Measurements from ENCODE around the gene GPR15LG. TPM values are rescaled to one million over a fixed set of nuclear protein-coding genes. Genes with fewer than 3 reads are reported as not detected.

The GPR15LG gene
- total and polyA plus RNA-seq, 7 experiments from 2014 or later, result not detected

DNA sequence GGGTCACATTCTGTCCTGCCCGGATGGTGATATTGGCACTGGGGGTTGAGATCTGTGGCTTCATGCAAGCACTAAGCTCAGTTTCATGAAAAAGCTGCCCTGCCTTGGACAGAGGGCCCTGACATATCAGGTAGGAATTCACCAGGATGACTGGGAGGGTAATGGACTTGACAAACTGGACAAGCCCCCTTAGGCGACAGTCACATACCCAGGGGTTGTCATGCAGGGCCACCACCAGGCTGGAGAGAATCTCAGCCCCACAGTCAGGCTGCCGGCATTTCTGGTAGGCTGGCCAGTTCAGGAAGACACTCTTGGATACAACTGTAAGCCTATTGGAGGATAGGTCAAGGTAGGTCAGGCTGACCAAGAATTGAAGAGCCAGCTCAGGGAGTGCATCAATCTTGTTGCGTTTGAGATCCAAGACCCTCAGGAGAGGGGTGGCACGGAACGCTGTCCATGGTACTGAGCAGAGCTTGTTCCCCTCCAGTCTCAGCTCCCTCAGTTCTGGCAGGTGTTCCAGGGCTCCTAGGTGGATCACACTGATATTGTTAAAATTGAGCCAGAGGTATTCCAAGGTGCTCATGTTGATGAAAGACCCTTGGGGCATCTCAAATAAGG is 50.9 kb downstream of the GPR15LG start:
- Mint-ChIP-seq H3K4me3 (no peak overlapping the region), H3K27me3 (peaks cover 6 to 45% (median 27%) of the 10 kb centered on the region in 5 donors), H3K9me3 (peaks cover 0 to 2% (median 0%) of the 10 kb centered on the region in 11 donors), H3K4me1 (no peaks in the 10 kb centered on the region), H3K27ac (no peak overlapping the region), H3K36me3 (no peaks in the 10 kb centered on the region)
- H3K4me1 ChIP-seq (ENCODE audit: control insufficient read depth in 2 of 2, insufficient read depth in 2 of 2, low read length in 2 of 2), result no peaks in the 10 kb centered on the region
- no peak for DNase-seq
- intact Hi-C loops (cut with micrococcal nuclease), result no loop called here
- POLR2A ChIA-PET, result no interaction called here
- CTCF ChIA-PET, result interaction anchor here (0.7 kb wide), 1 partner anchor 213 kb away, joined by 3 read pairs; no protein-coding TSS in a partner anchor
- H3K27me3 ChIP-seq (ENCODE audit: control insufficient read depth in 2 of 2, insufficient read depth in 2 of 2, low read length in 2 of 2), result peaks cover 0 to 2% of the 10 kb centered on the region in 2 donors
- ATAC-seq, result no peak
- no peak overlapping the region for H3K27ac ChIP-seq (ENCODE audit: low read depth, low read length)
- H3K36me3 ChIP-seq (ENCODE audit: control insufficient read depth in 2 of 3, insufficient read depth in 3 of 3, low read length in 3 of 3), result no peaks in the 10 kb centered on the region
- no peak overlapping the region for H3K4me3 ChIP-seq (ENCODE audit: low read length)
- no peaks in the 10 kb centered on the region for H3K9me3 ChIP-seq (ENCODE audit: control insufficient read depth in 2 of 3, low read length in 3 of 3)

DNA sequence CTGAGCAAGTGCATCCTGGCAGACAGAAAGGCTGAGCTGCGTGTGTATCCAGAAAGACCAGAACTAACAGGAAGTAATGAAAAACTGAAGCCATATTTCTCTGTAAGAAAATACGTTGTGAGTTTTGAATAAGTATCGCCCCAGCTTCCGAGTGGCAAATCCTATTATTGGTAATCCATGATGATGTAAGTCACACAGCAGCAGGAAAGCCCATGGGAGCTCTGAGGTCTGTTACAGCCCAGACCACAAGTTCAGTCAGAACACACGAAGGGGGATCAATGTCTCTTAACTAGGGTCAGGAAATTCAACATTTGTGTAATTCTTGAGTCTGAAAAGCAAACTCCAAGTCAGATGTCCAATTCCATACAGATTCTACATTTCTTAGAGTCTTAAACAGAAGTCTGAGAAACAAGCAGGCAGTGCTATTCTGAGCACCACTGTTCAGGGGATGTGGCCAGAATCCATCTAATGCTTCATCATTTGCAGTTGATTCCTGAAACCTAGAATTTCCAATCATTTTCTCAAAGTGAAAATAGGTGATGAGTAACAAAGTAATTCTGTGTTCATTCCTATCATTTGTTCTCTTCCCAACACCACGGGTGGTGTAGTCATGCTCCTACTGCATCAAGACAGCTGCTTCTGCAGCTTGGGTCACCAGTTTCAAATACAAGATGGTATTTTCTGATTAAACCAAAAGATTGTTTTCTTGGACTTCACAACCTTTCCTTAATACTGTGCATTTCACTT is 52.0 kb downstream of the GPR15LG start, which contains the start of gene LRIT2:
Gene LRIT2, minus strand, starts transcription at position 118 of the 747 bp plus-strand sequence. Its CDS starts 24 bp downstream, at position 94.
- H3K27me3 Mint-ChIP-seq, result peaks cover 8 to 42% (median 27%) of the 10 kb centered on the region in 5 donors
- DNase-seq, result no peak
- H3K27ac ChIP-seq (ENCODE audit: low read depth, low read length), result no peak within 1 kb of the TSS
- H3K9me3 ChIP-seq (ENCODE audit: control insufficient read depth in 2 of 3, low read length in 3 of 3), result no peaks in the 10 kb centered on the region
- peaks cover 0 to 2% of the 10 kb centered on the region in 2 donors for H3K27me3 ChIP-seq (ENCODE audit: control insufficient read depth in 2 of 2, insufficient read depth in 2 of 2, low read length in 2 of 2)
- POLR2A ChIA-PET, result no interaction called here
- ATAC-seq, result no peak
- H3K4me3 ChIP-seq (ENCODE audit: low read length), result no peak within 1 kb of the TSS
- H3K36me3 ChIP-seq (ENCODE audit: control insufficient read depth in 2 of 3, insufficient read depth in 3 of 3, low read length in 3 of 3), result no peaks in the 10 kb centered on the region
- no peak within 1 kb of the TSS for H3K27ac Mint-ChIP-seq
- H3K4me3 Mint-ChIP-seq, result no peak within 1 kb of the TSS
- no peaks in the 10 kb centered on the region for H3K4me1 ChIP-seq (ENCODE audit: control insufficient read depth in 2 of 2, insufficient read depth in 2 of 2, low read length in 2 of 2)
- intact Hi-C loops (cut with micrococcal nuclease), result no loop called here
- H3K9me3 Mint-ChIP-seq, result peaks cover 0 to 2% (median 0%) of the 10 kb centered on the region in 11 donors
- CTCF ChIA-PET, result no interaction called here
- H3K4me1 Mint-ChIP-seq, result no peaks in the 10 kb centered on the region
- no peaks in the 10 kb centered on the region for H3K36me3 Mint-ChIP-seq

DNA sequence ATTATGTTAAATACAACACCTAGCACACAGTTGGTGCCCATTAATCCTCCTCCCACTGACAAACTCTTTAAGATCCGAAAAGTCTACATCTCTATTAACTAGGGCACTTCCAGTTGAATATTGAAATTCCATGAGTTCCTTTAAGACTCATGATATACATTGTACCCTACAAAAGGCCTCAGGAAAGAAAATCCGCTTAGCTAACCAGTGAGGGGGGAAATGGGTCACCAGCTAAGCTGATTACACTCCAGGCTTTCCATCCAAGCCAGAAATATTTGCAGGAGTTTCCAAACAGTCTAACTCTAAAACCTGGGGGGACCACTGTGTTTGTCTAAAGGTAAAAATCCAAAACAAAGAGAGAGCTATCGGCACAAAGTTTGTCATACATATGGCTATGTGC is 53.0 kb downstream of the GPR15LG start:
- ATAC-seq, result no peak
- peaks cover 0 to 2% (median 0%) of the 10 kb centered on the region in 11 donors for H3K9me3 Mint-ChIP-seq
- ChIA-PET POLR2A (no interaction called here), CTCF (no interaction called here)
- H3K4me3 Mint-ChIP-seq, result no peak overlapping the region
- no peaks in the 10 kb centered on the region for H3K36me3 Mint-ChIP-seq
- no peaks in the 10 kb centered on the region for H3K9me3 ChIP-seq (ENCODE audit: control insufficient read depth in 2 of 3, low read length in 3 of 3)
- no peak overlapping the region for H3K27ac ChIP-seq (ENCODE audit: low read depth, low read length)
- no peaks in the 10 kb centered on the region for H3K36me3 ChIP-seq (ENCODE audit: control insufficient read depth in 2 of 3, insufficient read depth in 3 of 3, low read length in 3 of 3)
- intact Hi-C loops (cut with micrococcal nuclease), result no loop called here
- H3K27me3 Mint-ChIP-seq, result peaks cover 11 to 42% (median 24%) of the 10 kb centered on the region in 5 donors
- DNase-seq, result no peak
- no peaks in the 10 kb centered on the region for H3K4me1 Mint-ChIP-seq
- peaks cover 0 to 2% of the 10 kb centered on the region in 2 donors for H3K27me3 ChIP-seq (ENCODE audit: control insufficient read depth in 2 of 2, insufficient read depth in 2 of 2, low read length in 2 of 2)
- H3K4me1 ChIP-seq (ENCODE audit: control insufficient read depth in 2 of 2, insufficient read depth in 2 of 2, low read length in 2 of 2), result no peaks in the 10 kb centered on the region
- no peak overlapping the region for H3K4me3 ChIP-seq (ENCODE audit: low read length)
- H3K27ac Mint-ChIP-seq, result no peak overlapping the region

DNA sequence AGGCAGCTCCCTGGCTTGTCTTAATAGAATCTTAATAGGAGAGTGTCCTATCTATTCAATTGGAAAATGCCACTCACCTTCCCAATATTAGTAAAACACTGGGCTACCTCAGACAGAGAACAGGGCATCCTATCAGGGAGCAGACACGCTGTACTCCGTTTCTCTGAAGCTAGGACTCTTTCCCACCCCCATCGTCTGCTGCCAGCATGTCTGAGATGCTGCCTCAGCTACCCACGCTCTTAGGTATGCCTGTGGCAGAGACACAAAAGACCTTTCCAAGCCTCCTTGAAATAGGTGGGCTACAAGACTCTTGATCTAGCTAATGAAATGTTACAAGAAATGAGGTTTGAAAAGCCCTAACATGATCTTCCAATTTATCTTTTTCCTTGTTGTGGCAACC is 54.2 kb downstream of the GPR15LG start:
- H3K27ac ChIP-seq (ENCODE audit: low read depth, low read length), result no peak overlapping the region
- DNase-seq (no peak), ATAC-seq (no peak)
- Mint-ChIP-seq H3K36me3 (no peaks in the 10 kb centered on the region), H3K4me3 (no peak overlapping the region), H3K27ac (no peak overlapping the region), H3K4me1 (no peaks in the 10 kb centered on the region), H3K27me3 (peaks cover 11 to 42% (median 24%) of the 10 kb centered on the region in 5 donors), H3K9me3 (peaks cover 0 to 2% (median 0%) of the 10 kb centered on the region in 11 donors)
- POLR2A ChIA-PET, result no interaction called here
- CTCF ChIA-PET, result no interaction called here
- H3K4me1 ChIP-seq (ENCODE audit: control insufficient read depth in 2 of 2, insufficient read depth in 2 of 2, low read length in 2 of 2), result no peaks in the 10 kb centered on the region
- no peak overlapping the region for H3K4me3 ChIP-seq (ENCODE audit: low read length)
- H3K27me3 ChIP-seq (ENCODE audit: control insufficient read depth in 2 of 2, insufficient read depth in 2 of 2, low read length in 2 of 2), result peaks cover 0 to 2% of the 10 kb centered on the region in 2 donors
- intact Hi-C loops (cut with micrococcal nuclease), result no loop called here
- H3K36me3 ChIP-seq (ENCODE audit: control insufficient read depth in 2 of 3, insufficient read depth in 3 of 3, low read length in 3 of 3), result no peaks in the 10 kb centered on the region
- no peaks in the 10 kb centered on the region for H3K9me3 ChIP-seq (ENCODE audit: control insufficient read depth in 2 of 3, low read length in 3 of 3)

DNA sequence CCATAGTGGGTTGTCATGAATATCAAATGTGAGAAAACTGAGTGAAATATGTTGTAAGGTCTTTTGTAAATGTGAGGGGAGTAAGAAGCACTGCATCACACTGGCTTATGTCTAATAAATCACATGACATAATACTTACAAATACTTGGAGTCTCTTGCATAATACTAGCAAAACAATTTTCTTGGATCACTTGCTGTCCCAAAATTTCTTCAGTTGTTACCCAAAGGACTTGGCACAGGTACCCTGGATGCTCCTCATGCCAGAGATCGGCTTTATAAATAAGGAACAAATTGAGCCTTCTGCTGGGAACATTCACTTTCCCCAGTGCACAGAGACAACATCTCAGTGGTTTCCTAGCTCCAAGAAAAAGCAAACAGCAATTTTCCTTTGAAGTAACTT is 56.8 kb downstream of the GPR15LG start:
- Mint-ChIP-seq H3K4me1 (no peaks in the 10 kb centered on the region), H3K36me3 (no peaks in the 10 kb centered on the region), H3K4me3 (no peak overlapping the region), H3K27ac (no peak overlapping the region), H3K27me3 (peaks cover 7 to 34% (median 17%) of the 10 kb centered on the region in 5 donors), H3K9me3 (no peaks in the 10 kb centered on the region)
- Histone ChIP-seq H3K36me3 (ENCODE audit: control insufficient read depth in 2 of 3, insufficient read depth in 3 of 3, low read length in 3 of 3) (no peaks in the 10 kb centered on the region), H3K9me3 (ENCODE audit: control insufficient read depth in 2 of 3, low read length in 3 of 3) (no peaks in the 10 kb centered on the region), H3K27me3 (ENCODE audit: control insufficient read depth in 2 of 2, insufficient read depth in 2 of 2, low read length in 2 of 2) (no peaks in the 10 kb centered on the region), H3K4me3 (ENCODE audit: low read length) (no peak overlapping the region), H3K27ac (ENCODE audit: low read depth, low read length) (no peak overlapping the region), H3K4me1 (ENCODE audit: control insufficient read depth in 2 of 2, insufficient read depth in 2 of 2, low read length in 2 of 2) (no peaks in the 10 kb centered on the region)
- ATAC-seq (no peak), DNase-seq (no peak)
- ChIA-PET CTCF (no interaction called here), POLR2A (no interaction called here)
- intact Hi-C loops (cut with micrococcal nuclease), result no loop called here

DNA sequence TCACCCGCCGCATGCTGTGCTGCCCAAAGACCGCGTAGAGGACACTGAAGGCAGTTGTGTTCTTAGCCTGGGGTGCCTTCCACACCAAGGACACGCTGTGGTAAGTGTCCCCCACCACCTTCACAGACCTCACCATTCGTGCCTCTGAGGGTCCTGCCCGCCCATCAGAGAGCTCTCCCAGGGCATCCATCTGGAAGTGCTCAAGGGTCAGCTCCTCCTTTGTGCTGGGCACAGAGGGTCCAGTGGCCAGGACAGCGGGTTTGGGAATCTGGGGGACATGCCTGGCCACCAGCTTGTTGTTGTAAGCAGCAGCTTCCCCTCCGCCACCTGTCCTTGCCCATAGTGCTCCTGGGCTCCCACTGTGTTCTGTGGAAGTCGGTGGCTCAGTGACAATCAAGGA is 58.8 kb downstream of the GPR15LG start:
- no peak overlapping the region for H3K4me3 Mint-ChIP-seq
- Histone ChIP-seq H3K36me3 (ENCODE audit: control insufficient read depth in 2 of 3, insufficient read depth in 3 of 3, low read length in 3 of 3) (no peaks in the 10 kb centered on the region), H3K27ac (ENCODE audit: low read depth, low read length) (no peak overlapping the region), H3K4me3 (ENCODE audit: low read length) (no peak overlapping the region), H3K27me3 (ENCODE audit: control insufficient read depth in 2 of 2, insufficient read depth in 2 of 2, low read length in 2 of 2) (no peaks in the 10 kb centered on the region), H3K4me1 (ENCODE audit: control insufficient read depth in 2 of 2, insufficient read depth in 2 of 2, low read length in 2 of 2) (no peaks in the 10 kb centered on the region), H3K9me3 (ENCODE audit: control insufficient read depth in 2 of 3, low read length in 3 of 3) (no peaks in the 10 kb centered on the region)
- H3K27ac Mint-ChIP-seq, result no peak overlapping the region
- H3K9me3 Mint-ChIP-seq, result no peaks in the 10 kb centered on the region
- H3K36me3 Mint-ChIP-seq, result no peaks in the 10 kb centered on the region
- ChIA-PET CTCF (no interaction called here), POLR2A (no interaction called here)
- ATAC-seq (no peak), DNase-seq (no peak)
- peaks cover 5 to 39% (median 20%) of the 10 kb centered on the region in 5 donors for H3K27me3 Mint-ChIP-seq
- intact Hi-C loops (cut with micrococcal nuclease), result no loop called here
- no peaks in the 10 kb centered on the region for H3K4me1 Mint-ChIP-seq

DNA sequence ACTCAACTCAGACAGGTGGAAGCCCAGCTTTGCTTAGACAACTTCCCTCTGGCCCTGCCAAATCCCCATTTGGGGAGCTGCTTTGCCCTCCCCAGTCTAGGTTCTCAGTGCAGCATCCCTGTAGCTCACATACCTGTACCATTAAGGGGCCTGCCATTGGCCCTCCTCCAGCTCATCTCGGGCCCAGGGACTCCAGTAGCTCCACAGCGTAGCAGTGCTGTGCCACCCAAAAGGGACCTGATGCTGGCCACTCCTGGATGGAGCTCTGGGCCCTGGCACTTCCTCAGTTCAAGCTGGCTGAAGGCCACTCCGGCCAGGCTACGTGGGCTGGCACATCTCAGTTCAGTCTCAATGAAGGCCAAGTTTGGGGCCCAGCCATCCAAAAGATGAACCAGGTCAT is 60.3 kb downstream of the GPR15LG start:
- no peak overlapping the region for H3K4me3 Mint-ChIP-seq
- no peak for ATAC-seq
- CTCF ChIA-PET, result no interaction called here
- intact Hi-C loops (cut with micrococcal nuclease), result no loop called here
- peaks cover 5 to 33% (median 16%) of the 10 kb centered on the region in 5 donors for H3K27me3 Mint-ChIP-seq
- H3K4me3 ChIP-seq (ENCODE audit: low read length), result no peak overlapping the region
- no peaks in the 10 kb centered on the region for H3K4me1 Mint-ChIP-seq
- POLR2A ChIA-PET, result no interaction called here
- DNase-seq, result no peak
- H3K9me3 Mint-ChIP-seq, result no peaks in the 10 kb centered on the region
- no peaks in the 10 kb centered on the region for H3K36me3 Mint-ChIP-seq
- H3K4me1 ChIP-seq (ENCODE audit: control insufficient read depth in 2 of 2, insufficient read depth in 2 of 2, low read length in 2 of 2), result no peaks in the 10 kb centered on the region
- H3K9me3 ChIP-seq (ENCODE audit: control insufficient read depth in 2 of 3, low read length in 3 of 3), result no peaks in the 10 kb centered on the region
- H3K36me3 ChIP-seq (ENCODE audit: control insufficient read depth in 2 of 3, insufficient read depth in 3 of 3, low read length in 3 of 3), result no peaks in the 10 kb centered on the region
- no peak overlapping the region for H3K27ac ChIP-seq (ENCODE audit: low read depth, low read length)
- H3K27me3 ChIP-seq (ENCODE audit: control insufficient read depth in 2 of 2, insufficient read depth in 2 of 2, low read length in 2 of 2), result no peaks in the 10 kb centered on the region
- no peak overlapping the region for H3K27ac Mint-ChIP-seq

Data from naive thymus-derived CD4-positive, alpha-beta T cell (primary cell).